ENCODE results near the gene PWWP2B.
"Not testable (repeated sequence)": the region's sequence is repeated elsewhere in the genome, so short reads cannot be mapped to it uniquely, and the experiment has no call there.

DNA sequence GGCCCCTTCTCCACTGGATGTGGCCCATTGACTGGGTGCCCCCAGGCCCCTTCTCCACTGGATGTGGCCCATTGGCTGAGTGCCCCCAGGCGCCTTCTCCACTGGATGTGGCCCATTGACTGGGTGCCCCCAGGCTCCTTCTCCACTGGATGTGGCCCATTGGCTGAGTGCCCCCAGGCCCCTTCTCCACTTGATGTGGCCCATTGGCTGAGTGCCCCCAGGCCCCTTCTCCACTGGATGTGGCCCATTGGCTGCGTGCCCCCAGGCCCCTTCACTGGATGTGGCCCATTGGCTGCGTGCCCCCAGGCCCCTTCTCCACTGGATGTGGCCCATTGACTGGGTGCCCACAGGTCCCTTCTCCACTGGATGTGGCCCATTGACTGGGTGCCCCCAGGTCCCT lies 39.1 kb downstream of the PWWP2B start:
- TF ChIP-seq POLR2A, POLR2AphosphoS5 (IDR thresholded peaks at IDR 0.05): not testable (repeated sequence)
- TF ChIP-seq, protein P1, sequence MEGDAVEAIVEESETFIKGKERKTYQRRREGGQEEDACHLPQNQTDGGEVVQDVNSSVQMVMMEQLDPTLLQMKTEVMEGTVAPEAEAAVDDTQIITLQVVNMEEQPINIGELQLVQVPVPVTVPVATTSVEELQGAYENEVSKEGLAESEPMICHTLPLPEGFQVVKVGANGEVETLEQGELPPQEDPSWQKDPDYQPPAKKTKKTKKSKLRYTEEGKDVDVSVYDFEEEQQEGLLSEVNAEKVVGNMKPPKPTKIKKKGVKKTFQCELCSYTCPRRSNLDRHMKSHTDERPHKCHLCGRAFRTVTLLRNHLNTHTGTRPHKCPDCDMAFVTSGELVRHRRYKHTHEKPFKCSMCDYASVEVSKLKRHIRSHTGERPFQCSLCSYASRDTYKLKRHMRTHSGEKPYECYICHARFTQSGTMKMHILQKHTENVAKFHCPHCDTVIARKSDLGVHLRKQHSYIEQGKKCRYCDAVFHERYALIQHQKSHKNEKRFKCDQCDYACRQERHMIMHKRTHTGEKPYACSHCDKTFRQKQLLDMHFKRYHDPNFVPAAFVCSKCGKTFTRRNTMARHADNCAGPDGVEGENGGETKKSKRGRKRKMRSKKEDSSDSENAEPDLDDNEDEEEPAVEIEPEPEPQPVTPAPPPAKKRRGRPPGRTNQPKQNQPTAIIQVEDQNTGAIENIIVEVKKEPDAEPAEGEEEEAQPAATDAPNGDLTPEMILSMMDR (IDR thresholded peaks at IDR 0.05) = not testable (repeated sequence)

Data from sigmoid colon (tissue), 4 donors.